ENCODE data around the gene CAMTA1.
A peak's percentile ranks its signal among the peaks of the same experiment; 100 is the strongest.

The CAMTA1 gene

DNA sequence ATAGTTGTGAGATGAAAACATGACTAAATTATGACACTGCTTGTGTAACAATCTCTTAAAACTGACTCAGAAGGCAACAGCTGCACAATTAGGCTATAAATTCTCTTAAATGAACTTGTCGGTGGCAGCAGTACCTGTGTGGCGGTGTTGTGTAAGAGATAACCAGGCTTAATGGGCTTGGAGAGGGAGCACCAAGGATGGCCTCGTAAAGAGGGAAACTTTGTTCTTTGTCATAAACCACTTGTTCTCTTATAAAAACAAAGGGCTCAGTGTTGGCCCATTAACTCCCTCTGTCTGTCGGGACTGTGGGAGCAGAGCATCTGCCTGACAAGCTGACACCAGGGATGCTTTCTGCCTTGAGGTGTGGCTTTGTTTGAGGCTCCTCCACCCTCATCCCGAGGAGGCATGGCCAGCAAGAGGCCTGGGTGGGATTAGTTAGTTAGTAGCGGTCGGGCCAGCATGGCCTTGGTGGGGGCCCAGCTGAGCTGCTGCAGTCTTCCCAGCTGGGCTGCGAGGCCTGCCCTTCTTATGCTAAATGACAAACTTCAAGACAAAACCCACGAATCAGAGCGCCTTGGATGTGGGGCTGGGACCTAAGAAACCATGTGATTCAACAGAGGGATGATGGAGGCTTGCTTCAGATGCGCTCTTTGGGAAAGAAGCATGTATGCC lies 171.4 kb downstream of the CAMTA1 start:
- CTCF ChIA-PET: interaction anchor here (0.7 kb wide), 1 partner anchor 66 kb away, joined by 4 read pairs; no protein-coding TSS in a partner anchor
- no peak for TF ChIP-seq ZNF558 (tag by site-specific recombination; IDR thresholded peaks at IDR 0.05)
- no peak for TF ChIP-seq ZBTB20 (tag by site-specific recombination; IDR thresholded peaks at IDR 0.05)
- TF ChIP-seq, protein P1, sequence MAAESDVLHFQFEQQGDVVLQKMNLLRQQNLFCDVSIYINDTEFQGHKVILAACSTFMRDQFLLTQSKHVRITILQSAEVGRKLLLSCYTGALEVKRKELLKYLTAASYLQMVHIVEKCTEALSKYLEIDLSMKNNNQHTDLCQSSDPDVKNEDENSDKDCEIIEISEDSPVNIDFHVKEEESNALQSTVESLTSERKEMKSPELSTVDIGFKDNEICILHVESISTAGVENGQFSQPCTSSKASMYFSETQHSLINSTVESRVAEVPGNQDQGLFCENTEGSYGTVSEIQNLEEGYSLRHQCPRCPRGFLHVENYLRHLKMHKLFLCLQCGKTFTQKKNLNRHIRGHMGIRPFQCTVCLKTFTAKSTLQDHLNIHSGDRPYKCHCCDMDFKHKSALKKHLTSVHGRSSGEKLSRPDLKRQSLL (tag by site-specific recombination; IDR thresholded peaks at IDR 0.05): no peak
- 0 out of 2 replicates have a peak, but pooled peaks have one; percentile 24 for TF ChIP-seq ZXDB (tag by site-specific recombination; IDR thresholded peaks at IDR 0.05)
- 0 out of 2 replicates have a peak, but pooled peaks have one; percentile 25 for TF ChIP-seq KLF8 (tag by site-specific recombination; IDR thresholded peaks at IDR 0.05)
- peak; percentile 70 for TF ChIP-seq ZNF629 (tag by site-specific recombination; IDR thresholded peaks at IDR 0.05)
- peak; percentile 29; the same call in 1 of the 2 replicates for TF ChIP-seq ZNF664 (tag by site-specific recombination; IDR thresholded peaks at IDR 0.05)
- no peak for TF ChIP-seq CTCF (tag by site-specific recombination; IDR thresholded peaks at IDR 0.05)
- TF ChIP-seq ZNF174 (tag by site-specific recombination; IDR thresholded peaks at IDR 0.05): no peak
- no peak for TF ChIP-seq ZNF10 (tag by site-specific recombination; IDR thresholded peaks at IDR 0.05)
- TF ChIP-seq ZBTB17 (tag by site-specific recombination; IDR thresholded peaks at IDR 0.05): no peak
- peak; percentile 80 for TF ChIP-seq ZNF366 (tag by site-specific recombination; conservative IDR thresholded peaks at IDR 0.05)
- no peak for TF ChIP-seq ZNF548 (tag by site-specific recombination; IDR thresholded peaks at IDR 0.05)
- 0 out of 2 replicates have a peak, but pooled peaks have one; percentile 27 for TF ChIP-seq ZNF707 (tag by site-specific recombination; IDR thresholded peaks at IDR 0.05)
- no peak for TF ChIP-seq ZSCAN16 (tag by site-specific recombination; IDR thresholded peaks at IDR 0.05)
- TF ChIP-seq ZNF2 (tag by site-specific recombination; IDR thresholded peaks at IDR 0.05): no peak
- no peak for TF ChIP-seq ZSCAN30 (tag by site-specific recombination; IDR thresholded peaks at IDR 0.05)
- peak; percentile 87; the same call in 1 of the 2 replicates for TF ChIP-seq ZNF184 (tag by site-specific recombination; IDR thresholded peaks at IDR 0.05)
- TF ChIP-seq, protein P2, sequence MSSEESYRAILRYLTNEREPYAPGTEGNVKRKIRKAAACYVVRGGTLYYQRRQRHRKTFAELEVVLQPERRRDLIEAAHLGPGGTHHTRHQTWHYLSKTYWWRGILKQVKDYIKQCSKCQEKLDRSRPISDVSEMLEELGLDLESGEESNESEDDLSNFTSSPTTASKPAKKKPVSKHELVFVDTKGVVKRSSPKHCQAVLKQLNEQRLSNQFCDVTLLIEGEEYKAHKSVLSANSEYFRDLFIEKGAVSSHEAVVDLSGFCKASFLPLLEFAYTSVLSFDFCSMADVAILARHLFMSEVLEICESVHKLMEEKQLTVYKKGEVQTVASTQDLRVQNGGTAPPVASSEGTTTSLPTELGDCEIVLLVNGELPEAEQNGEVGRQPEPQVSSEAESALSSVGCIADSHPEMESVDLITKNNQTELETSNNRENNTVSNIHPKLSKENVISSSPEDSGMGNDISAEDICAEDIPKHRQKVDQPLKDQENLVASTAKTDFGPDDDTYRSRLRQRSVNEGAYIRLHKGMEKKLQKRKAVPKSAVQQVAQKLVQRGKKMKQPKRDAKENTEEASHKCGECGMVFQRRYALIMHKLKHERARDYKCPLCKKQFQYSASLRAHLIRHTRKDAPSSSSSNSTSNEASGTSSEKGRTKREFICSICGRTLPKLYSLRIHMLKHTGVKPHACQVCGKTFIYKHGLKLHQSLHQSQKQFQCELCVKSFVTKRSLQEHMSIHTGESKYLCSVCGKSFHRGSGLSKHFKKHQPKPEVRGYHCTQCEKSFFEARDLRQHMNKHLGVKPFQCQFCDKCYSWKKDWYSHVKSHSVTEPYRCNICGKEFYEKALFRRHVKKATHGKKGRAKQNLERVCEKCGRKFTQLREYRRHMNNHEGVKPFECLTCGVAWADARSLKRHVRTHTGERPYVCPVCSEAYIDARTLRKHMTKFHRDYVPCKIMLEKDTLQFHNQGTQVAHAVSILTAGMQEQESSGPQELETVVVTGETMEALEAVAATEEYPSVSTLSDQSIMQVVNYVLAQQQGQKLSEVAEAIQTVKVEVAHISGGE (tag by site-specific recombination; conservative IDR thresholded peaks at IDR 0.05; ENCODE audit: low read depth): no peak
- no peak for TF ChIP-seq ZNF394 (tag by site-specific recombination; IDR thresholded peaks at IDR 0.05; ENCODE audit: borderline replicate concordance)
- TF ChIP-seq INSM2 (tag by site-specific recombination; IDR thresholded peaks at IDR 0.05): peak; percentile 65
- peak; percentile 87 for TF ChIP-seq GLIS1 (tag by site-specific recombination; IDR thresholded peaks at IDR 0.05)
- no peak for TF ChIP-seq ZNF513 (tag by site-specific recombination; IDR thresholded peaks at IDR 0.05)
- no peak for TF ChIP-seq ZNF341 (tag by site-specific recombination; IDR thresholded peaks at IDR 0.05; ENCODE audit: low read depth)
- TF ChIP-seq, protein P3, sequence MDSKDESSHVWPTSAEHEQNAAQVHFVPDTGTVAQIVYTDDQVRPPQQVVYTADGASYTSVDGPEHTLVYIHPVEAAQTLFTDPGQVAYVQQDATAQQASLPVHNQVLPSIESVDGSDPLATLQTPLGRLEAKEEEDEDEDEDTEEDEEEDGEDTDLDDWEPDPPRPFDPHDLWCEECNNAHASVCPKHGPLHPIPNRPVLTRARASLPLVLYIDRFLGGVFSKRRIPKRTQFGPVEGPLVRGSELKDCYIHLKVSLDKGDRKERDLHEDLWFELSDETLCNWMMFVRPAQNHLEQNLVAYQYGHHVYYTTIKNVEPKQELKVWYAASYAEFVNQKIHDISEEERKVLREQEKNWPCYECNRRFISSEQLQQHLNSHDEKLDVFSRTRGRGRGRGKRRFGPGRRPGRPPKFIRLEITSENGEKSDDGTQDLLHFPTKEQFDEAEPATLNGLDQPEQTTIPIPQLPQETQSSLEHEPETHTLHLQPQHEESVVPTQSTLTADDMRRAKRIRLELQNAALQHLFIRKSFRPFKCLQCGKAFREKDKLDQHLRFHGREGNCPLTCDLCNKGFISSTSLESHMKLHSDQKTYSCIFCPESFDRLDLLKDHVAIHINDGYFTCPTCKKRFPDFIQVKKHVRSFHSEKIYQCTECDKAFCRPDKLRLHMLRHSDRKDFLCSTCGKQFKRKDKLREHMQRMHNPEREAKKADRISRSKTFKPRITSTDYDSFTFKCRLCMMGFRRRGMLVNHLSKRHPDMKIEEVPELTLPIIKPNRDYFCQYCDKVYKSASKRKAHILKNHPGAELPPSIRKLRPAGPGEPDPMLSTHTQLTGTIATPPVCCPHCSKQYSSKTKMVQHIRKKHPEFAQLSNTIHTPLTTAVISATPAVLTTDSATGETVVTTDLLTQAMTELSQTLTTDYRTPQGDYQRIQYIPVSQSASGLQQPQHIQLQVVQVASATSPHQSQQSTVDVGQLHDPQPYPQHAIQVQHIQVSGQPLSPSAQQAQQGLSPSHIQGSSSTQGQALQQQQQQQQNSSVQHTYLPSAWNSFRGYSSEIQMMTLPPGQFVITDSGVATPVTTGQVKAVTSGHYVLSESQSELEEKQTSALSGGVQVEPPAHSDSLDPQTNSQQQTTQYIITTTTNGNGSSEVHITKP (tag by site-specific recombination; IDR thresholded peaks at IDR 0.05): no peak

More for the DNA sequence above, 171.4 kb downstream of the CAMTA1 start:
- Histone ChIP-seq H3K4me3 (ENCODE audit: low read depth, low read length) (no peak overlapping the region), H3K36me3 (ENCODE audit: control insufficient read depth in 2 of 2, insufficient read depth in 1 of 2, low read length in 2 of 2) (no peaks in the 10 kb centered on the region), H3K9me3 (ENCODE audit: control insufficient read depth, insufficient read depth, low read depth, low read length) (no peaks in the 10 kb centered on the region), H3K27ac (ENCODE audit: extremely low read depth, low read depth, low read length) (no peak overlapping the region), H3K4me1 (ENCODE audit: control insufficient read depth, insufficient read depth, low read length) (peaks cover 26% of the 10 kb centered on the region)
- POLR2A ChIA-PET: no interaction called here

Data from HEK293 (cell line).